ENCODE results near the gene CX3CL1. TPM values are rescaled to one million over a fixed set of nuclear protein-coding genes. Genes with fewer than 3 reads are reported as not detected.

Gene CX3CL1
- total and polyA plus RNA-seq, 2 of the 4 experiments (the other 2 are of a cell fraction), result 0.18 to 0.77 TPM

- TF ChIP-seq RCOR1 (IDR thresholded peaks at IDR 0.05; ENCODE audit: insufficient replicate concordance, low read length), result no peak
Measured at GRCh38 chr16:57403965-57404817, 31.9 kb downstream of the CX3CL1 start, which contains the start of gene CCL17 (continued).

DNA sequence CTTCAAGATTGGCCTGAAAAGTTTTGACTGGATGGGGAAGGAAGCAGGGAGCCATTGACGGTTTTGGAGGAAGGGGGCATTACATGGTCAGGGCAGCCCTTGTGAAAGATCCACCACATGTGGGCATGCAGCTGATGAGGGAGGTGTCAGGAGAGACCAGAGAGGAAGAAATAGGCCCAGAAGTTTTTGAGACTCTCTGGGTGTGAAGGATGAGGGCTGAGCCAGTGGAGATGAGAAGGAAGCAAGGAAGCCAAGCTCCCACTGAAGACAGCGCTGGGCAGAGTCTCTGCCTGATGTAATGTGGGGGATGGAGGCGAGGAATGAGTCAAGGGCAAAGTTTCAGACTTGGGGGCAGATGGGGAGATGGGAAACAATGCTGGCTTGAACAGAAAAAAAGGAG, 32.8 kb downstream of the CX3CL1 start:
- no peaks in the 10 kb centered on the region for H3K4me1 ChIP-seq (ENCODE audit: control insufficient read depth, insufficient read depth, low read length)
- H4K8ac ChIP-seq (ENCODE audit: low read depth in 2 of 2, low read length in 2 of 2), result no peak overlapping the region
- no peaks in the 10 kb centered on the region for H3K9me3 ChIP-seq (ENCODE audit: control insufficient read depth, insufficient read depth, low read length)
- H3K56ac ChIP-seq (ENCODE audit: extremely low read depth, insufficient read depth, low read length), result no peak overlapping the region
- H2BK5ac ChIP-seq (ENCODE audit: low read depth, low read length, poor library complexity, severe bottlenecking), result no peak overlapping the region
- no peak overlapping the region for H4K5ac ChIP-seq (ENCODE audit: low read depth, low read length)
- no peak overlapping the region for H3K4me3 ChIP-seq (ENCODE audit: insufficient read depth, low read depth, low read length)
- no peak overlapping the region for H3K18ac ChIP-seq (ENCODE audit: low read depth, low read length)
- TF ChIP-seq CEBPB (IDR thresholded peaks at IDR 0.05; ENCODE audit: low read depth, low read length) (no peak), SMC3 (IDR thresholded peaks at IDR 0.05; ENCODE audit: low read depth, low read length) (no peak), NFE2L2 (IDR thresholded peaks at IDR 0.05; ENCODE audit: low read depth, low read length) (no peak), FOS (IDR thresholded peaks at IDR 0.05; ENCODE audit: low read depth, low read length) (no peak), CTCF (conservative IDR thresholded peaks at IDR 0.05; ENCODE audit: low read depth, low read length) (no peak), POLR2A (IDR thresholded peaks at IDR 0.05; ENCODE audit: low read depth, low read length) (no peak), RAD21 (IDR thresholded peaks at IDR 0.05; ENCODE audit: low read length) (no peak), RFX5 (IDR thresholded peaks at IDR 0.05; ENCODE audit: low read depth, low read length) (no peak), MAFK (IDR thresholded peaks at IDR 0.05; ENCODE audit: low read depth, low read length) (no peak), BHLHE40 (IDR thresholded peaks at IDR 0.05; ENCODE audit: low read depth, low read length) (no peak), MAZ (IDR thresholded peaks at IDR 0.05; ENCODE audit: borderline replicate concordance, low read depth, low read length) (no peak), RCOR1 (IDR thresholded peaks at IDR 0.05; ENCODE audit: insufficient replicate concordance, low read length) (no peak), CHD1 (IDR thresholded peaks at IDR 0.05; ENCODE audit: low read depth, low read length) (no peak)
- TF ChIP-seq, protein P1, sequence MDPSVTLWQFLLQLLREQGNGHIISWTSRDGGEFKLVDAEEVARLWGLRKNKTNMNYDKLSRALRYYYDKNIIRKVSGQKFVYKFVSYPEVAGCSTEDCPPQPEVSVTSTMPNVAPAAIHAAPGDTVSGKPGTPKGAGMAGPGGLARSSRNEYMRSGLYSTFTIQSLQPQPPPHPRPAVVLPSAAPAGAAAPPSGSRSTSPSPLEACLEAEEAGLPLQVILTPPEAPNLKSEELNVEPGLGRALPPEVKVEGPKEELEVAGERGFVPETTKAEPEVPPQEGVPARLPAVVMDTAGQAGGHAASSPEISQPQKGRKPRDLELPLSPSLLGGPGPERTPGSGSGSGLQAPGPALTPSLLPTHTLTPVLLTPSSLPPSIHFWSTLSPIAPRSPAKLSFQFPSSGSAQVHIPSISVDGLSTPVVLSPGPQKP (IDR thresholded peaks at IDR 0.05; ENCODE audit: borderline replicate concordance, low read depth, low read length), result no peak
- no peak overlapping the region for H2BK15ac ChIP-seq (ENCODE audit: low read depth, low read length)
- no peak overlapping the region for H3K9ac ChIP-seq (ENCODE audit: low read depth, low read length)
- H3K14ac ChIP-seq (replicated peaks; ENCODE audit: low read depth, low read length), result no peak overlapping the region
- no peaks in the 10 kb centered on the region for H3K36me3 ChIP-seq (ENCODE audit: control insufficient read depth, insufficient read depth, low read length)
- dilution Hi-C loops (cut with HindIII; ENCODE audit: low sequenced_read_pairs, unreplicated experiment) (no loop called here), in situ Hi-C loops (cut with MboI; ENCODE audit: low sequenced_read_pairs) (no loop called here), intact Hi-C loops (cut with micrococcal nuclease) (no loop called here)
- ChIA-PET POLR2A (ENCODE audit: unreplicated experiment) (no interaction called here), CTCF (interaction anchor here (0.5 to 0.6 kb wide), 2 partner anchors 90 to 150 kb away, joined by 3 read pairs; no protein-coding TSS in a partner anchor)
- H2AK9ac ChIP-seq (replicated peaks; ENCODE audit: low read depth, low read length, poor library complexity), result no peak overlapping the region
- 57% methylated on average over 3 of the region's 3 CpGs; no CpG with 5 or more reads in 1 of the 2 experiments for WGBS, 2 experiments (ENCODE audit: extremely low coverage in 2 of 2, insufficient read length in 1 of 2)
- no peak overlapping the region for H2BK20ac ChIP-seq (ENCODE audit: low read depth, low read length)
- H3K79me1 ChIP-seq (ENCODE audit: low read depth in 1 of 2, low read length in 2 of 2), result no peaks in the 10 kb centered on the region
- no peak overlapping the region for H3K23ac ChIP-seq (ENCODE audit: low read depth, low read length)
- no peaks in the 10 kb centered on the region for H4K20me1 ChIP-seq (ENCODE audit: insufficient read depth, low read length)
- no peak overlapping the region for H2AK5ac ChIP-seq (ENCODE audit: low read depth, low read length)
- no peak overlapping the region for H3K27ac ChIP-seq (ENCODE audit: insufficient read depth, low read length)
- H2AFZ ChIP-seq (replicated peaks; ENCODE audit: low read length, poor library complexity), result no peak overlapping the region
- no peak overlapping the region for H2BK120ac ChIP-seq (ENCODE audit: low read depth, low read length)
- H3K4me2 ChIP-seq (ENCODE audit: low read depth, low read length), result no peak overlapping the region
- BruUV-seq (replicated peaks), result no TSS peak
- H3K27me3 ChIP-seq (ENCODE audit: control insufficient read depth, insufficient read depth, low read length), result peaks cover 48% of the 10 kb centered on the region
- H4K91ac ChIP-seq (ENCODE audit: insufficient read depth, low read depth, low read length), result no peak overlapping the region
- DNase-seq (no peak), ATAC-seq (ENCODE audit: low read depth) (no peak)
- H3K9me1 ChIP-seq (ENCODE audit: insufficient read depth, low read length), result no peaks in the 10 kb centered on the region
- no peak overlapping the region for H3K4ac ChIP-seq (ENCODE audit: low read depth, low read length)
